ENCODE data around the gene DNALI1.
"Not testable (repeated sequence)": the region's sequence is repeated elsewhere in the genome, so short reads cannot be mapped to it uniquely, and the experiment has no call there.

Gene DNALI1

GRCh38 chr1:37553927-37554808 is 2.6 kb upstream of the DNALI1 start, which contains the start of gene SNIP1:
TSS of gene SNIP1 (minus strand) at chr1:37554293. CDS start at chr1:37554229, 64 bp downstream.
- Mint-ChIP-seq H3K9me3 (no peaks in the 10 kb centered on the region), H3K4me3 (peak within 1 kb of the TSS; percentile 99 to 100 (median 99)), H3K27me3 (ENCODE audit: low read depth) (no peaks in the 10 kb centered on the region), H3K4me1 (peaks cover 47% of the 10 kb centered on the region), H3K36me3 (ENCODE audit: low read depth) (peaks cover 30% of the 10 kb centered on the region), H3K27ac (peak within 1 kb of the TSS; percentile 63 to 96 (median 93))
- TF ChIP-seq CTCF (IDR thresholded peaks at IDR 0.05; ENCODE audit: unreplicated experiment in 3 of 3), result no peak

DNA sequence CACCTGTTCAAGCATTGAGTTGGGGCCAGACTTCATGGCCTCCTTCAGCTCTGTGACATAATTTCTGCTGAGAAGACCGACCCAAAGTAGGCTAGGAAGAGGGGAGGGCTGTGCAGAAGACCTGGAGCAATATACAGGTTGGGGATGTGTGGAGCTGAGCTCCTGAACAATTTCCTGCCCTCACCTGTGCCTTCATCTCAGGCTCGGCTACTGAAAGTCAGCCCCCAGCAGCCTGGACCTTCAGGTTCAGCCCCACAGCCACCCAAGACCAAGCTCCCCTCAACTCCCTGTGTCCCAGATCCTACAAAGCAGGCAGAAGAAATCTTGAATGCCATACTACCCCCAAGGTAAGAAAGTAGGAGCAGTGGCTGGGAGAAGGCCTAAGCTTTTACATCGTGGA is 662 bp downstream of the DNALI1 start:
- TF ChIP-seq CTCF (IDR thresholded peaks at IDR 0.05; ENCODE audit: unreplicated experiment in 3 of 3), result no peak
- Mint-ChIP-seq H3K27me3 (ENCODE audit: low read depth) (no peaks in the 10 kb centered on the region), H3K27ac (peak overlapping the region; percentile 74 to 96 (median 93)), H3K9me3 (no peaks in the 10 kb centered on the region), H3K4me3 (peak overlapping the region; percentile 90 to 98 (median 93)), H3K36me3 (ENCODE audit: low read depth) (peaks cover 25% of the 10 kb centered on the region), H3K4me1 (peaks cover 58% of the 10 kb centered on the region)

GRCh38 chr1:37558411-37558810 is 1.7 kb downstream of the DNALI1 start:
- peaks cover 49% of the 10 kb centered on the region for H3K4me1 Mint-ChIP-seq
- no peak for TF ChIP-seq CTCF (IDR thresholded peaks at IDR 0.05; ENCODE audit: unreplicated experiment in 3 of 3)
- H3K27me3 Mint-ChIP-seq (ENCODE audit: low read depth), result no peaks in the 10 kb centered on the region
- no peaks in the 10 kb centered on the region for H3K9me3 Mint-ChIP-seq
- peaks cover 22% of the 10 kb centered on the region for H3K36me3 Mint-ChIP-seq (ENCODE audit: low read depth)
- peak overlapping the region; percentile 65 to 98 (median 72) for H3K4me3 Mint-ChIP-seq
- peak overlapping the region; percentile 2 to 29 (median 11) for H3K27ac Mint-ChIP-seq

DNA sequence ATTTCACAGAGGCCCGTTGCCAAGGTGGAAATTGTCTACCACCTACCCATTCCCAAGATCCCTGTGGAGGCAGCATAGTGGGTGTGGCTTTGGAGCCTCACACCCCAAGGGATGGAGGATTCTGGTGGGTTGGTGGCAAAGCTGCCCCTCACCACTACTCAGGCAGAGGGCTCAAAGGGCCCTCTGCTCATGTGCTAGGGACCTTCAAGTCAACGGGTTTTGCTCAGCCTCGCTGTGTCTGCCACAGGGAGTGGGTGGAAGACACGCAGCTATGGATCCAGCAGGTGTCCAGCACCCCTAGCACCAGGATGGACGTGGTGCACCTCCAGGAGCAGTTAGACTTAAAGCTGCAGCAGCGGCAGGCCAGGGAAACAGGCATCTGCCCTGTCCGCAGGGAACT is 2.3 kb downstream of the DNALI1 start:
- peak overlapping the region in 1 of 3 experiments; percentile 2 for H3K27ac Mint-ChIP-seq
- peak overlapping the region in 2 of 3 experiments; percentile 65 to 98 for H3K4me3 Mint-ChIP-seq
- peaks cover 20% of the 10 kb centered on the region for H3K36me3 Mint-ChIP-seq (ENCODE audit: low read depth)
- no peaks in the 10 kb centered on the region for H3K9me3 Mint-ChIP-seq
- TF ChIP-seq CTCF (IDR thresholded peaks at IDR 0.05; ENCODE audit: unreplicated experiment in 3 of 3), result no peak
- no peaks in the 10 kb centered on the region for H3K27me3 Mint-ChIP-seq (ENCODE audit: low read depth)
- H3K4me1 Mint-ChIP-seq, result peaks cover 44% of the 10 kb centered on the region

DNA sequence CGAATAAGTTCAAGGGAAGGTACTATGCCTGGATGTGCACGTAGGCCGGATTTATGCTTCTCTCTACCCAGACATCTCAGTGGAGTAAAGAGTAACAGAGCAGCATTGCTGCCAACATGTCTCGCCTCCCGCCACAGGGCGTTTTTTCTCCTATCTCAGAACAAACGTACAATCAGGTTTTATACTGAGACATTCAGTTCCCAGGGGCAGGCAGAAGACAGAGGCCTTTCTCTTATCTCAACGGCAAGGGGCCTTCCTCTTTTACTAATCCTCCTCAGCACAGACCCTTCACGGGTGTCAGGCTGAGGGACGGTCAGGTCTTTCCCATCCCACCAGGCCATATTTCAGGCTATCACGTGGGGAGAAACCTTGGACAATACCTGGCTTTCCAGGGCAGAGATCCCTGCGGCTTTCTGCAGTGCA is 3.2 kb downstream of the DNALI1 start:
- H3K27me3 Mint-ChIP-seq (ENCODE audit: low read depth); H3K9me3 Mint-ChIP-seq; H3K4me3 Mint-ChIP-seq: not testable (repeated sequence)
- Mint-ChIP-seq H3K36me3 (ENCODE audit: low read depth) (peaks cover 23% of the 10 kb centered on the region), H3K27ac (peak overlapping the region in 1 of 3 experiments; percentile 45), H3K4me1 (peaks cover 42% of the 10 kb centered on the region)

DNA sequence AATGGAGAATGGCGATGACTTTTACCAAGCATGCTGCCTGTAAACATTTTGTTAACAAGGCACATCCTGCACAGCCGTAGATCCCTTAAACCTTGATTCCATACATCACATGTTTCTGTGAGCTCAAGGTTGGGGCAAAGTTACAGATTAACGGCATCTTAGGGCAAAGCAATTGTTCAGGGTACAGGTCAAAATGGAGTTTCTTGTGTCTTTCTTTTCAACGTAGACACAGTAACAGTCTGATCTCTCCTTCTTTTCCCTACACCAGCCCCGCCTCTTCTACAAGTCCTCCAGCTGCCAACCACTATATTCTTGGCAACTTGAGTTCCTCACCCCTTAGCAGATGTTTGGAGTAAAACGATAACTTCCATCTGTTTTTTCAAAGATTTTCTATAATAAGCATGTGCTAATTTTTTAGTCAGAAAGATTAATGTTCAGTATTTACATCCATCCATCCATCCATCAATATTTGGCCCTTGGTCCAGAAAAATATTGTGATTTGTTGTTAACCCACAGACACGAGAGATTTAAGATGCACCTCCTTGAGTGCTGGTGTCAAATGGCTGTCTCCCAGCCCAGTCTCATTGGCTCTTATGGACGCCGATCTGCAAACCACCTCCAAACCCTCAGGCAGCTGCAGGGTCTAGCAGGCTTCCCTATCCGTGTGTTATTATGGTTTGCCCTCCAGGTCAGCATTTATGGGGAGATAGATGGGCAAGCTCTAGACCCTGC is 3.8 kb downstream of the DNALI1 start:
- no peaks in the 10 kb centered on the region for H3K27me3 Mint-ChIP-seq (ENCODE audit: low read depth)
- peak overlapping the region in 1 of 3 experiments; percentile 11 for H3K4me3 Mint-ChIP-seq
- H3K27ac Mint-ChIP-seq, result peak overlapping the region; percentile 28 to 45 (median 41)

More for the DNA sequence above, 3.8 kb downstream of the DNALI1 start:
- H3K9me3 Mint-ChIP-seq, result no peaks in the 10 kb centered on the region
- H3K36me3 Mint-ChIP-seq (ENCODE audit: low read depth), result peaks cover 28% of the 10 kb centered on the region
- H3K4me1 Mint-ChIP-seq, result peaks cover 42% of the 10 kb centered on the region
- TF ChIP-seq CTCF (IDR thresholded peaks at IDR 0.05; ENCODE audit: unreplicated experiment in 3 of 3), result no peak
